ENCODE data around the gene EVA1A. TPM values are rescaled to one million over a fixed set of nuclear protein-coding genes. Genes with fewer than 3 reads are reported as not detected.

Gene EVA1A
- total and polyA plus RNA-seq, 2 experiments from 2014 or later, result 4.6 to 7.9 TPM

DNA sequence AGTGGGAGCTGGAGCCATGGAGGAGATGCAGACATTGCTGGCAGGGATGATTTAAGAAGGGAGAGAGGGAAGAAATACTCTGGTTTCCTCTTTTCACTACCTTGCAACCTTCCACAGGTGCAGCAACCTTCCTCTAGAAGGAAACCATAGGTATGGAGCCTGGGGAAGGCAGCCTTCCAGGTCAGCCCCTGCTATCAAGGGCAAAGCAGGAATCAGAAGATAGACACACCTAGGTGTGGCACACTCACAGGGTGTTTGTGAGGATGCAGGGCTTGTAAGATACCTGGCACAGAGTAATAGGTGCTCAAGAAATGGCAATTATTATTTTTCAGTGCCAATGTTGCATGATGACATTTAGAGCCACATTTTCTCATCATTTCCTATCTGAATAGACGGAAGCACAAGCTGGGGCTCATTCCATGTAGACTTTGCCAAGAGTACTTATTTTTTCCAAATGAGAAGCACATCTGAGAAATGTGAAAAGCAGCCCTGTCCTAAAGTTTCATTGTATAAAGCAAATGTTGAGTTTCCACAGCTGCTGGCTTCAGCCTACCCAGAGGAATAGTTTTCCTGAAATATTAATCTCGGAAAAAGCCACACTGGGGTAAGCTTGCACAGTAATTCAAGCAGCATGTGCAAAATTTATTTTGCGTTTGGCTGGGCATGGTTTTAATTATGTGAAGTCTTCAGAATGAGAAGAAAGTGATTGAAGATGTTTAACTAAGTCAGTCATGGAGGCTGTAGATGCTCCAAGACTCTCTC is 20.6 kb downstream of the EVA1A start:
- H3K9me3 Mint-ChIP-seq, result no peaks in the 10 kb centered on the region
- H3K27ac Mint-ChIP-seq, result no peak overlapping the region
- no peaks in the 10 kb centered on the region for H3F3A ChIP-seq (replicated peaks; ENCODE audit: low read depth)
- no peak for ATAC-seq
- H3K27ac ChIP-seq (ENCODE audit: low read depth), result no peak overlapping the region
- no peaks in the 10 kb centered on the region for H3K36me3 ChIP-seq (ENCODE audit: insufficient read depth)
- no peaks in the 10 kb centered on the region for H3K27me3 ChIP-seq (ENCODE audit: insufficient read depth)
- no peak for DNase-seq (ENCODE audit: low spot score)
- no peaks in the 10 kb centered on the region for H3K79me2 ChIP-seq (replicated peaks; ENCODE audit: insufficient read depth)
- no peak overlapping the region for H3K4me2 ChIP-seq
- no peak overlapping the region for H3K4me3 ChIP-seq
- H2AFZ ChIP-seq, result no peak overlapping the region
- H3K4me1 Mint-ChIP-seq, result no peaks in the 10 kb centered on the region
- peaks cover 11% of the 10 kb centered on the region for H3K36me3 Mint-ChIP-seq (ENCODE audit: low read depth)
- H3K27me3 Mint-ChIP-seq (ENCODE audit: insufficient read depth, low read depth, poor library complexity), result no peaks in the 10 kb centered on the region
- no peaks in the 10 kb centered on the region for H4K20me1 ChIP-seq (replicated peaks; ENCODE audit: insufficient read depth)
- H3K4me3 Mint-ChIP-seq, result no peak overlapping the region
- H3K4me1 ChIP-seq (ENCODE audit: insufficient read depth), result no peaks in the 10 kb centered on the region
- H3K9me2 ChIP-seq (ENCODE audit: insufficient read depth), result 0 out of 2 replicates have a peak, but pooled peaks cover 2% of the 10 kb centered on the region
- TF ChIP-seq ZNF114 (CRISPR knock-in tag; IDR thresholded peaks at IDR 0.05) (no peak), ZNF331 (CRISPR knock-in tag; IDR thresholded peaks at IDR 0.05; ENCODE audit: low read depth) (no peak), JUNB (IDR thresholded peaks at IDR 0.05; ENCODE audit: unreplicated experiment) (no peak), POLR2AphosphoS5 (IDR thresholded peaks at IDR 0.05; ENCODE audit: low read depth) (no peak), EZH2 (IDR thresholded peaks at IDR 0.05; ENCODE audit: low read depth, unreplicated experiment) (no peak), NANOG (IDR thresholded peaks at IDR 0.05; ENCODE audit: borderline replicate concordance) (no peak), EZH2phosphoT487 (IDR thresholded peaks at IDR 0.05; ENCODE audit: unreplicated experiment) (no peak)
- TF ChIP-seq, protein P1, sequence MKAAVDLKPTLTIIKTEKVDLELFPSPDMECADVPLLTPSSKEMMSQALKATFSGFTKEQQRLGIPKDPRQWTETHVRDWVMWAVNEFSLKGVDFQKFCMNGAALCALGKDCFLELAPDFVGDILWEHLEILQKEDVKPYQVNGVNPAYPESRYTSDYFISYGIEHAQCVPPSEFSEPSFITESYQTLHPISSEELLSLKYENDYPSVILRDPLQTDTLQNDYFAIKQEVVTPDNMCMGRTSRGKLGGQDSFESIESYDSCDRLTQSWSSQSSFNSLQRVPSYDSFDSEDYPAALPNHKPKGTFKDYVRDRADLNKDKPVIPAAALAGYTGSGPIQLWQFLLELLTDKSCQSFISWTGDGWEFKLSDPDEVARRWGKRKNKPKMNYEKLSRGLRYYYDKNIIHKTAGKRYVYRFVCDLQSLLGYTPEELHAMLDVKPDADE (IDR thresholded peaks at IDR 0.05), result no peak
- TF ChIP-seq, protein P2, sequence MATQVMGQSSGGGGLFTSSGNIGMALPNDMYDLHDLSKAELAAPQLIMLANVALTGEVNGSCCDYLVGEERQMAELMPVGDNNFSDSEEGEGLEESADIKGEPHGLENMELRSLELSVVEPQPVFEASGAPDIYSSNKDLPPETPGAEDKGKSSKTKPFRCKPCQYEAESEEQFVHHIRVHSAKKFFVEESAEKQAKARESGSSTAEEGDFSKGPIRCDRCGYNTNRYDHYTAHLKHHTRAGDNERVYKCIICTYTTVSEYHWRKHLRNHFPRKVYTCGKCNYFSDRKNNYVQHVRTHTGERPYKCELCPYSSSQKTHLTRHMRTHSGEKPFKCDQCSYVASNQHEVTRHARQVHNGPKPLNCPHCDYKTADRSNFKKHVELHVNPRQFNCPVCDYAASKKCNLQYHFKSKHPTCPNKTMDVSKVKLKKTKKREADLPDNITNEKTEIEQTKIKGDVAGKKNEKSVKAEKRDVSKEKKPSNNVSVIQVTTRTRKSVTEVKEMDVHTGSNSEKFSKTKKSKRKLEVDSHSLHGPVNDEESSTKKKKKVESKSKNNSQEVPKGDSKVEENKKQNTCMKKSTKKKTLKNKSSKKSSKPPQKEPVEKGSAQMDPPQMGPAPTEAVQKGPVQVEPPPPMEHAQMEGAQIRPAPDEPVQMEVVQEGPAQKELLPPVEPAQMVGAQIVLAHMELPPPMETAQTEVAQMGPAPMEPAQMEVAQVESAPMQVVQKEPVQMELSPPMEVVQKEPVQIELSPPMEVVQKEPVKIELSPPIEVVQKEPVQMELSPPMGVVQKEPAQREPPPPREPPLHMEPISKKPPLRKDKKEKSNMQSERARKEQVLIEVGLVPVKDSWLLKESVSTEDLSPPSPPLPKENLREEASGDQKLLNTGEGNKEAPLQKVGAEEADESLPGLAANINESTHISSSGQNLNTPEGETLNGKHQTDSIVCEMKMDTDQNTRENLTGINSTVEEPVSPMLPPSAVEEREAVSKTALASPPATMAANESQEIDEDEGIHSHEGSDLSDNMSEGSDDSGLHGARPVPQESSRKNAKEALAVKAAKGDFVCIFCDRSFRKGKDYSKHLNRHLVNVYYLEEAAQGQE (IDR thresholded peaks at IDR 0.05; ENCODE audit: unreplicated experiment), result no peak
- TF ChIP-seq, protein P3, sequence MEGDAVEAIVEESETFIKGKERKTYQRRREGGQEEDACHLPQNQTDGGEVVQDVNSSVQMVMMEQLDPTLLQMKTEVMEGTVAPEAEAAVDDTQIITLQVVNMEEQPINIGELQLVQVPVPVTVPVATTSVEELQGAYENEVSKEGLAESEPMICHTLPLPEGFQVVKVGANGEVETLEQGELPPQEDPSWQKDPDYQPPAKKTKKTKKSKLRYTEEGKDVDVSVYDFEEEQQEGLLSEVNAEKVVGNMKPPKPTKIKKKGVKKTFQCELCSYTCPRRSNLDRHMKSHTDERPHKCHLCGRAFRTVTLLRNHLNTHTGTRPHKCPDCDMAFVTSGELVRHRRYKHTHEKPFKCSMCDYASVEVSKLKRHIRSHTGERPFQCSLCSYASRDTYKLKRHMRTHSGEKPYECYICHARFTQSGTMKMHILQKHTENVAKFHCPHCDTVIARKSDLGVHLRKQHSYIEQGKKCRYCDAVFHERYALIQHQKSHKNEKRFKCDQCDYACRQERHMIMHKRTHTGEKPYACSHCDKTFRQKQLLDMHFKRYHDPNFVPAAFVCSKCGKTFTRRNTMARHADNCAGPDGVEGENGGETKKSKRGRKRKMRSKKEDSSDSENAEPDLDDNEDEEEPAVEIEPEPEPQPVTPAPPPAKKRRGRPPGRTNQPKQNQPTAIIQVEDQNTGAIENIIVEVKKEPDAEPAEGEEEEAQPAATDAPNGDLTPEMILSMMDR (conservative IDR thresholded peaks at IDR 0.05; ENCODE audit: low read depth in 2 of 2), result no peak
